ENCODE measurements around the gene MAP3K9.

The MAP3K9 gene

DNA sequence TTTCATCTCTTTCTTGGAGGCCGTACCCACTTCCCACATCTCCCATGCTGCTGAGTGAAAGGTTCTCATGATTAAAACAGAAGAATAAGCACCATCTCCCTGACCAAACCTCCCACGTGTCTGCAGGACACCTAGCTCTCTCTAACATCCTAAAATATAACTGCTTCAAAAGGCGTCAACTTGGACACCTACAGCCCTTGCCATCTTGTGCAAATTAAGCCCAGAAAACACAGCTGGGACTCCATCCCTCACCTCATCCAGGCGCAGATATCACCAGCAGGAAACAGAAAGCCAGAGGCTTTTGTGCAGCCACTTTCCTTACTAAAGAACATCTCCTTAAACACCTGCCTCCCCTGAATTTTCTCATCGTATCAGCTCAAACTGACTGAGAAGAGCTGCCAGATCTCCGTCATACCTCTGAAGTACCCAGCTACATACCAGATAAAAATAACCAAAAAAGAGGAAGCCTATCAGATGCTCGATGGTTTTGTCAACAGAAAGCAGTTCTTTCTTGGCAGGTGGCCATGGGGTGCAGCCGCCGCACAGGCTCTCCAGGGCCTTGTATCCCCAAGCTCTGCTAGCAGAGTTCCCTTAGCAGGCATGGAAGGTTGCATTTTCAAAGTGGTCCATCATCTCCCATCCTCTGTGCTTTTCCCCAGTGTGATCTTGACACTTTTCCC lies 28.8 kb downstream of the MAP3K9 start:
- DNase-seq: no peak

DNA sequence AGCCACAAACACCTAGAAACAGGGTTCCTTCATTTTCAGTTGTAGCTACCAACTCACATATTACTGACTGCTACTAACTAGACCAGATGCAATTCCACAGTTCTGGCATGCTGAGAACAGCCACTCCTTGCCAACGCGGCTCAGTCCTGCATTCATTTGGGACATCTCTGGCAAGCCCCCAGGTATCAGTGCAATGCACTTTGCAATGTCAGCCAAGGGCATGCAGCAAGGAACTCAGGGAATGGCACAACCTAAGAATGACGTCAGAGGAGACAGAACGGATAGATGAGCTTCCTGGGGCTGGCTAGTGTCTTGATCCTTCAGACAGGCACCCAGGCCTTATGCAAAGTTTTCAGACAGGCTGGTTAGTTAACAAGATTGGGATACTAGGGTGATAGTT lies 29.6 kb downstream of the MAP3K9 start:
- DNase-seq: no peak

DNA sequence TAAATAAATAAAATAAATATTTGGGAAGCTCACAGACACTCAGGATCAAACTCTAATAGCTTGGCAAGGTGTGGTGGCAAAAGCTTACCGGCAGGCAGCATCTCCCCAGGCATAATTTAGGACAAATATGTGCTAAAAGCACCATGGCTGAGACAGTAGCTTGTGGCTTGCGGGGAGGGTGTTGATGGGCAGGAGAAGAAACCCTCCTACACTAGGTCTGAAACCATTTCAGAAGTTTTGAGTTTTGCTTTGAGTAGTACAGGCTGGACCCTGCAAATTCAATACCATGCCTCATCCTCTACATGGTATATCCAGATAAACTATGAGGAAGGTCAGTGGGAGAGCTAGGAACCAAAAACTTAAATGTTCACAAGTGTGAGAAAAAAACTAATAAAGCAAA lies 33.1 kb downstream of the MAP3K9 start:
- DNase-seq: no peak

DNA sequence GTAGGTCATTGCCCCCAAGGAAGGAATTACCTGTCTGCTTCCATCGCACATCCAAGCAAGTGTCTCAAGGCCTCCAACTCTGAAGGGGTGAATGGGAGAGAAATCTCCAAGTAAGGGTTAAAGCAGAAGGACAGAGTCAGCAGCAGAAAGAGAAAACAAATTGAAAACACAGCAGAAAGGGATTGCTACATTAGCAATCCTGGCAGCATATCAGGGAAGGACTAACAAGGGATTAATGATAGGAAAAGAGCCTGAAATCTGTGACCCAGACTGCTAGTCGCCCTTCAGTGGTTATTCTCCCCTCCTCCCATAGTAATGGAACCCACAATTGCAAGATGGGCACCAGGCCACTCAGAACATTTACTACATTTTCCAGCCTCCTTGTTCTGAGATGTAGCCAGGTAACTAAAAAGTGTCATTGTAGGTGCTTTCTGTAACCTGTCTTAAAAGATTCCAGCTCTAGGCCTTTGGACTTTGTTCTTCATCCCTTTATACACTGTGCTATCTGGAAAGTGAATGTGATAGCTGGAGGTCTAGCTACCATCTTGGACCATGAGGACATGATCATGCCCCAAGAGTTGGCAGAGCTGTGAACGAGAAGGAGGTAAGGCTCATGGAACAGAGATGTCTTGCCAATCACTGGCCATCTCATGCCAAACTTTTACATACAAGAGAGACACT lies 36.0 kb downstream of the MAP3K9 start:
- no peak for DNase-seq

DNA sequence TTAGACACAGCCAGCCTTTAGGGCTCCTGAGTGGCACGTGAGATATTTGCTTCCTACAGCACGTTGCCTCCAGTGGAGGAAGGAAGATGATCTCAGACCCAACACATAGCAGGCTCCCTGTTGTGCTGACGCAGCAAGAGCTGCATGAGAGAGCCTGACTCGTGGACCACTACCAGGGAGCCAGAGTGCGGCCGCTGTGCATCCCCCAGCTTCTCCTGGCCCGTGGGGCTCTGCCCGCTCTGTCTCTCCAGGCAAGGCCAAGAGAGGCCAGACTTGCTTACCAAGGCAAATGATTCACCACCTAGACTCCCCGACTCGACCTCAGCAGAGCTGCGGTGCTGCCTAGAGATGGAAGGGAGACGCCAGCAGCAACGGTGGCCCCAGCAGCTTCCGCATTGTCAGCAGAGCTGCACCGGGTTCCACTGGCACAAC lies 37.5 kb downstream of the MAP3K9 start:
- no peak for DNase-seq

DNA sequence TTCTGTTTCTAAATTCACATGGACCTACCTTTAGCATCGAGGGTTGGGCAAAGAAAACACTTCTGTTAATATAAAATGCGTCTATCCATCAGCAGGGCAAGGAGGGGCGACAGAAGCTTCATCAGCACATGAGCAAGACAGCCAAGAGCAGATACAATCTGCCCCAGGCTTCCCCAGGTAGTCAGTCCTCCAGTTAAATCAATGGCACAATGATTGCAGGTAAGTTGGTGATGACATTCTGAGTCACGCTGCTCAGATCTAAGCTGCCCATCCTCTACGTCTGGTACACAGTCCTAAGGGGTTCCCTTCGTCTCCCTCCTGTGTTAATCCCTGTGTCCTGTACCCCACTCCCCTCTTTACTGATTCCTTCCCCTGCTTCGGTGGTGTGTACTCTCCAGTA lies 38.8 kb downstream of the MAP3K9 start:
- no peak for DNase-seq

DNA sequence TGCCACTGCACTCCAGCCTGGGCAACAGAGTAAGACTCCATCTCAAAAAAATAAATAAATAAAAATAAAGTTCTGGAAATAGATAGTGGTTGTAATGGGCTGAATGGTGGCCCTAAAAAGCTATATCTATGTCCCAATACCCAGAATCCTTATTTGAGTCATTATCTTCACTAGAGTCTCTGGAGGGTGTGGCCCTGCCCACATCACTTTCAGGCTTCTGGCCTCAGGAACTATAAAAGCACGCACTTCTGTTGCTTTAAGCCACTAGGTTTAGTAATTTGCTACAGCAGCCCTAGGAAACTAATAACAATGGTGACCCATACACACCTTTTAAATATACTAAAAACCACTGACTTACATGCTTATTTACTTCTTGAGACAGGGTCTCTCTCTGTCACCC lies 49.9 kb downstream of the MAP3K9 start:
- DNase-seq: no peak

DNA sequence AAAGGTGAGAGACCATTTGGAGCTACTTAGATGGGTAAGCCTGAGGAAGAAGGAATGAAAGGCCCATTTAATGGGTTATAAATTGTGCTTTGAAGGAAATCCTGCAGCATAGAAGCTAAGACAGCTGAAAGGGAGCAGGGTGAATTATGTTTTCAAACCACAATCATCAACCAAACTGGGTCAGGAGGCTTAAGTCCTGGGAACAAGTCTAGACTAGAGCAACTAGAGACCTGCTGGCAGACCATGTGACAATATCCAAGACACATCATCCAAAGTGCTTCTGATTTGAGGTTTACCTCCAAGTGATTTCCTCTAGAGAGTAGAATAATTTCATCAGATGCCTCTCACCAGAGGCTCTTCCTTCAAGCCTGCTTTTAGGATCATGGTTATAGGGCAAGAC lies 53.7 kb downstream of the MAP3K9 start:
- no peak for DNase-seq

DNA sequence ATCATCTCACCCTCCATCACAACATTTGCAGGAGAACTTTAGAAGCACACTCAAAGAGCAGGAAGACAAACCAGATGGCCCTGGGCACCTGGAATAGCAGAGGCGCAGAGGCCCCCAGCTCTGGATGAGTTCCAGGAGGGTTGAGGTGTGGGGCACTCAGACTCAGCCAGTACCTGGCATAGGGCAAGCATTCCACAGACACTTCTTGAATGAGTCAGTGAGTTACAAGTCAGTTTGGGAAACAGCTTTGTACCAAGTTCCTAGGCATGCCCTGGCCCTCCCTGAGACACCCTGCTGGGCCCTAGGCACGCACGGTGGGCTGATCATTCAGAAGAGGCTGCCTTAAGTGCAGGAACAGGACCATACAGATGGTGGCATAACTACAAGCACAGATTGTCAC lies 54.3 kb downstream of the MAP3K9 start:
- DNase-seq: no peak

DNA sequence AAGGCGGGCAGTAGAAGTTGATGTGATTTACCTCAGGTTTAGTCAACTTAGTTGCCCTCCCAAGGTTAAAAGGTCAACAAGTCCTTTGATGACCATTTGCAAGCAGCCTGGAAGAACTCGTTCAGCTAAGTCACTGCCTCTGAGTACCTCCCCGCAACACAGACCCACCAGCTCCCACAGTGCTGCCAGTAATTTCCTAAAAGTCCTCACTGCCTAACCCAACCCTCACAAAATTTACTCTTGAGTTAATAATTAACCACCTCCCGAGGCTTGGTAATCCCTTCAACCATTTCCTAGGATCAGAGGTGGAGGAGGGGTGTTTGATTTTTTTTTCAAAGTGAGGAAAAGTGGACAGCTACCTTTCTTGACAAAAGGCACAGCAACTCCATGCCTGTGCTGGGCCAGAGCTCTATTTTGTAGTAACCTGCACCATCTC lies 55.8 kb downstream of the MAP3K9 start:
- DNase-seq: no peak

DNA sequence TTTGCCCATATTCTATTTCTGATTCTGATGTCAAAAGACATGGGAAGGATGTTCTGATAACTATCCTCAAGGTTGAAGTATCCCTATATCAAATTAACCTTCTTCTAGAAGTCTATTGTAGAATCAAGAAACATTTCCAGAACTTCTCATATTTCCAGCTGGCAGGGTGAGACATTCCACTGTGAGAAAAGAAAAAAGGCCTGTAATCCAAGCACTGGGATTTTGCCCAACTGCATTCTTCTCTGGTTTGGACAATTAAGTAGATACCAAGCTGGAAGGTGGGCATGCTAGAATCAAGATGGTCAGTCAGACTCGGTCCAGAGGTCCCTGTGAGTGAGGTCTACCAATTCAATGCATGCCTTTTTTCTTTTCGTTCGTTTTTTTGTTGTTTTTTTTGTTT lies 60.9 kb downstream of the MAP3K9 start:
- no peak for DNase-seq

DNA sequence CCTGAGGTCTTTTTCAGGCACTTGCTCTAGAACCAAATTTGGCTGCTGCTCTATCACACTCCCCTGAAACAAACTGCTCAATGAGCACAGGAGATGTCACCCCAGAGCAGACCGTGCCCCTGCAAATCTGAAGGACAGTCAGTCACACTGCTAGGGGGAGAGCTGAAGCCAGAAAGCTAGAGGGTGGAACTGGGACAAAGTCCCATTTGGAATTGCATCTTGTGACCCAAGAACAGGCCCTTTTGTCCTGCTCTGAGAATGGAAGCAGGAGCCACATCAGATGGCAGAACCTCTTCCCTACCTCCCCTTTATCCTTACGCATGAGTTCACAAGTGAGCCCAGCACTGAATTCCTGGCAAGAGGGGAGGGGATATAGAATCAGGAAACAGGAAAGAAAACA lies 64.7 kb downstream of the MAP3K9 start:
- no peak for DNase-seq

DNA sequence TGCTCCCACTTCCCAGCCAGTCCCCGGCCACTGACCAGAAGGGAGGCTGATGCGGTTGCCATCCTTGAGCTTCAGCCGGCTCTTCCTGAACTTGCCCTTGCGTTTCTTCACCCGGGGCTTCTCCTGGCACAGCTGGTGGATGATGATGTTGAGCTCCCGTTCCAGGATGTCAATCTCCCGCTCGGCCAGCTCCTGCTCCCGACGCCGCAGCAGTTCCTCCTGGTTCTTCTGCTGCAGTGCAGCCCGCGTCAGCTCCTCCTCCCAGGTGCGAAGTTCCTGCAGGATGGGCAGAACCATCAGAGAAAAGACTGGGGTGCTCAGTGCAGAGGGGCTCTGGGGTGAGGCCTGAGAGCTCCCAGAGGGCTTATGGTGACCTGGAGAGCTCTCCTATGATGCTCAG lies 67.0 kb downstream of the MAP3K9 start:
- no peak for DNase-seq

DNA sequence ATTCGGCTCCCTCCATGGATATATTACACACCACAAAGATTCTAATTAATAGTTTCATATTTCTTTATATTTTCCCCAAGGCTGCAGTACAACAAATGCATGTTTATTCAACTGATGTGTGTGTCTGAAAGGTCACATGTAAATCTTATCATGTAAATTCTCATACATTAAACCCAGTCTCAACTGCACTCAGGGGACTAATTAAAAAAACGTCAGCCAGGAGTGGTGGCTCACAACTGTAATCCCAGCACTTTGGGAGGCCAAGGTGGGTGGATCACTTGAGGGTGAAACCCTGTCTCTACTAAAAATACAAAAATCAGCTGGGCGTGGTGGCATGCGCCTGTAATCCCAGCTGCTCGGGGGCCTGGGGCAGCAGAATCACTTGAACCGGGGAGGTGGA lies 67.8 kb downstream of the MAP3K9 start:
- DNase-seq: no peak

DNA sequence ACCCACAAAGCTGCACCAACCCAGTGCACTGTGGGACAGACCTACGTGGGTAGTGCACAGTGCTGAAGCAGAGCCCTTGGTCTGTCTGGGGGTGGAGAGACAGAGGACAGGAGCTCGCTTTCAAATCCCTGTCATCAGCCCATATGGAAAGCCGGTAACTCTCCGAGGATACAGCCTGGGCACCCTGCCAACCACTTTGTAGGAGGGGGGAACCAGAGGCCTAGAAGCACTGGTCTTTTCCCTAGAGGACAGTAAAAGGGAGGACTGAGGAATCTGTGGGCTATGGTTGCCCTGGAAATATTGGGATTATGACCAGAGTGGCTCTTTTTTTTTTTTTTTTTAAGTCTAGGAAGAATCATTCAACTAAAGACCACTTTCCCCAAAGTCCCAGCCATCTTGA lies 74.3 kb downstream of the MAP3K9 start:
- no peak for DNase-seq

DNA sequence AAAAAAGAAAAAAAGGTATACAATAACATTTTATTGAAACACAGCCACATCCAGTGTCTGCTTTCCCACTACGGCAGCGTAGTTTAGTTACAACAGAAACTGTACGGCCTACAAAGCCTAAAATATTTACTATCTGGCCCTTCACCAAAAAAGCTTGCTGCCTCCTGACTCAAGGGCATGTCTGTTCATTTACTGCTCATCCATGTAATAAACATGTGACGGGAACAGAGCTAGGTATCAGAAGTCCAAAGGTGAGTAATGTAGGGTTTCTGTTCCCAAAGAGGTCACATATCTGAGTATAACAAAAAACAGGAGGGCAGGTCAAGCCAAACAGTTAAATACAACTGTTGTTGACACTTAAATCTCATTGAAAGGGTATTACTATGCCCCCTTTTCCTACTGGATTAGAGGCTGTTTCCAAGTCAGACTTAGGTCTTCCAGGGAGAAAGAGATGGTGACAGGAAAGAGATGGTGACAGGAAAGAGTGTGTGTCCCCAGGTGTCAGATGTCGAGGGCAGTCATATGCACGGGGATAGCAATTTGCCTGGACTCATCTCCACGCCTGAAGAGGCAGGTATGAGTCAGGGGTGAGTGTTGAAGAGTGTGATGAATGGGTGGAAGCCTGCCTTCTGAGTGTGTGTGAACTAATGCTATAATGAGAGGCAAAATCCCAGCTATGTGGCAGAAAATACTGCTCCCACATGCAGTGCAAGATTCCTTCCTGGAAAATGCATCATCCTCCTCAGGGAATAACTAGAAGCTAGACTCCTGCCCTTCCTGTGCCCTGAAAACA lies 77.7 kb downstream of the MAP3K9 start:
- DNase-seq: no peak

DNA sequence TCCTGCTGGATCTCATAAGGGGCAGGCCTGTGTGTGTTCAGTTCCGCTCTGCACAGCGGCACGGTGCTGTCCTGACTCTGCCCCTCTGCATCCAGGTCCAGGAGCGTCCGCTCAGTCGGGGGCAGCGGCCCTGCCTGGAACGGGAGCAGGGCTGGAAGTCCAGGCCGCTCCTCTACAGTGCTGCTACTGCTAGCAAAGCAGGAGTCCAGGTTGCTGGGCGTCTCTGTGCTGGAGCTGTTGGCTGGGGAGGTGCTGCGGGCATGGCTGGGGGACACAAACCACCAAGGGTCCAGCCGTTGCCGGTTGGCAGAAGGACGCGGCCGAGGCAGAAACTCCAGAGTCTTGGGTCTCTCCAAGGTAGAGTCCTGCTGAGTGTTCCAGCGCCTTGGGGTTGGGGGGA lies 78.9 kb downstream of the MAP3K9 start:
- no peak for DNase-seq

DNA sequence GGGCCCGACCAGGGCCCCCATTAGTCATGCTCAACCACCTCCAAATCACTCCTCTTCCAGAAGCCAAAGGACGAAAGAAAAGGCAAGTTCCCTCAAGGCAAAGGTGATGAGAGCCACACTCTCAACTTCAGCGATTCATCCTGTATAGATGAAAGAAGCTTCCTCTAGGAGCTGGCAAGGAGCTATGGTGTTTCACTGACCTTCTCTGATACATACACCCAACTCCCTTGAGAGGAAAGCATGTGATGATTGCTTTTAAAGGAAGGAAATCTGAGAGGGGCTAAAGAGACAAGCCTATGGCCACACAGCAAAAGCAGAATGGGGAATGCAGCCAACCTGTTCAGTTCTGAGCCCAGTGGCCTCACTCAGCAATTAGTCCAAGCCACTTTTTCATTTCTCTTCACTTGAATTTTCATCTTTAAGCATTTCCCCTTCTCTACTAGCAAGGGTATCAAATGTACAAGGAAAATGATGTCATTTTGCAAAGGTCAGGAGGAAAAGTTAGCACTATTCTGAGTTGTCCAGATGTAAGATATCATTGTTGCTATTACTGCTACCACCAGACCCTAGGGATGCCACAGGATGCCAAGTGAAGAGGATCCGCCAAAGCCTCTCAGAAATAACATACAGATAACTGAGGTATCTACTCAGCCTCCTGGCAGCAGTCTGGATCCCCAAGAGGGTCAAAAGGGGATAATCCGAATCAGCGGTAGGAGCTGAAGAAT lies 82.5 kb downstream of the MAP3K9 start:
- DNase-seq: no peak

DNA sequence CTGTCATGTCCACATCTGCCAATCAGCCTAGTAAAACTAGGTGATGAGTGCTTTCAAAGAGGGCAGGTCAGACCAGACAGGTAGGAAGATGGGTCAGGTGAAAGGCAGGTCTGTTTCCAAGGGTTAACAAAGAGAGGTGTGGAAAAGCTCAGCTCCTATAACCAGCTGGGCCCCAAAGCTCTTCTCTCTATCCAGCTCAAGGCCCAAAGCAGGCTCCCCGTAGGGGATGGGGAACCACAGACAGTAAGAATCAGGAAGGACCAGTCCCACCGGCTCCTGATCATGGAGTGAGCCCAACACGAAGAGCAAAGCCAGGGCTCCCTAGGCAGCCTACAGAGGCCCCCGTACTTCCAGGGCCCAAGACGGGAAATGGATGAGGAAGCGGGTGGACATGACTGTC lies 84.4 kb downstream of the MAP3K9 start:
- DNase-seq: no peak

DNA sequence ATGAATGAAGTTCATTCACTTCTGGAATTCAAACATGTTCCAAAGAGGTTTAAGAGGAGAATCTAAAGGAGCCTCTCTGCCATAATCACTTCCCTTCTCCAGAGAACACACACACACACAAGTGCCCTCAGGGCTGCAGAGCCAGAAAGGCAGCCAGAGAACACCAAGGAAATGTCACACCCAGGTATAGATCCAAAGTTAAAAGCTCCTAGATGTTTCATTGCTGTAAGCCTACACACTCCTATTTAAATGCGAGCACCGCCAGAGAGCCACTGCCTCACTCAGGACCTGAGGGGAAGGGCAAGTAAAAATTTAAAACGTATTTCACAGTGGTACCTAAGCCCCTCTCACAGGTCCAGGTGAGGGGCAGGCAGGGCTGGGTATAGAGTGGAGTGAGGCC lies 85.2 kb downstream of the MAP3K9 start:
- DNase-seq: no peak

DNA sequence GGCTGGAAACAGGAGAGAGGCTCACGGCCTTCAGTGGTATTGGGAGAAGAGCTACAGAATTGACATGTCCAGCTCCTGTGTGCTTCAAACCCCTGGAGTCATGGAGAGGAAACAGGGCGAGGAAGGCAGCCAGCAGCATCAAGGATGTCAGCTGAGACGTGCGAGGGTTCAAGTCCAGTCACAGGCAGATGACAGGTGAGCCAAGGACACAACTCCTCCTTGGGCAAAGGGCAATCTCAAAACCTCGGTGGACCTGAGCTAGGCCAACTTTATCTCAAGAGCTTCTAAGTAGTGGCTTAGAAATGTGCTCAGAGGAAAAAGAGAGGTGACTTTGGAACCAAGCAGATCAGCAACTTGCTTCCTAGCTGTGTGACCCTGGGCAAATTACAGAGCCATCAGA lies 86.0 kb downstream of the MAP3K9 start:
- no peak for DNase-seq

DNA sequence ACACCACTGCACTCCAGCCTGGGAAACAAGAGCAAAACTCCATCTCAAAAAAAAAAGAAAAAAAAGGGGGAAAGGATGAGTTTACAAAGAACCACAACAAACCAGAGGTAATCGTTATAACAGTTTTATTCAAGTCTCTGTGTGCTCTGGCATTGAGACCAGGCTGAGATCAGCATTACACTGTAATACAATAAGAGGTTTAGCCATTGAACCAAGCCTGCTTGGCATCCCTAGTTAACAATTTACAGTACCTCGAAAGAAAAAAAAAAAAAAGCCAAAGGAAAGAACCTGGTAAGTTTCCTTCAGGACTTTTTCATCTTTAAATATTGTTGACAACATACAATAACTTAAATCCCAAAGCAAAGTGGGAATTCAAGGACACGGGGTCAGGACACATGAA lies 86.9 kb downstream of the MAP3K9 start:
- no peak for DNase-seq

DNA sequence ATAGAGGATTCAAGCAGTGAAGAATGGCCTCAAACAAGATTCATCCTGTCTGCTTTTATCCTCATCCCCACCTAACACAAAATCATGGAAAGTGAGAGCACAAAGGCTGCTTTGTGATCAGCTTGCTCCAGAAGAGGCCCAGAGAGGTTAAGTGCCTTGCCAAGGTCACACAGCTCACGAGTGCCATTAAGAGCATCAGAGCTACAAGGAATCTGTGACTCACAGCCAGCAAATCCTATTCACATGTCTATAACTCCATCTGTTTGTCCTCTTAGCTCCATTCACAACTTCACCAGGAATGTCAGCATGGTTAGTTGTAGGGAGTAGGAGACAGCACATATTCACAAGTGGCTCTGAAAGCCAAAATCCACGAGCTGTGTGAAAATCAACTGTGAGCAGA lies 87.8 kb downstream of the MAP3K9 start:
- DNase-seq: no peak
